Upper lobe of left lung (tissue), 4 donors: ENCODE measurements around the gene ZNF787.

Source experiments
- CTCF ChIP-seq, 6 experiments: fragments of 450-650 bp in 4 of 6; fragments of 200-600 bp in 2 of 6; sonication (generic) in 2 of 6; IDR thresholded peaks; one replicate each; pipeline ENCODE4 v1.5.1; 2016 to 2019; ENCODE audit warnings: antibody characterized with exemption in 6 of 6
- POLR2A ChIP-seq, 4 donors: fragments of 450-650 bp; IDR thresholded peaks; one replicate each; pipeline ENCODE4 v1.5.1; 2016 to 2017; ENCODE audit warnings: antibody characterized with exemption in 4 of 4, mild to moderate bottlenecking in 2 of 4
- POLR2AphosphoS5 ChIP-seq, 2 donors: sonication (generic); formaldehyde crosslinking; IDR thresholded peaks; one replicate each; pipeline ENCODE4 v1.5.1; 2017; ENCODE audit warnings: antibody characterized with exemption in 2 of 2

- no peak for TF ChIP-seq CTCF (IDR thresholded peaks at IDR 0.05)
- no peak for TF ChIP-seq POLR2A (IDR thresholded peaks at IDR 0.05)
- no peak for TF ChIP-seq POLR2AphosphoS5 (IDR thresholded peaks at IDR 0.05)
Observed at GRCh38 chr19:56153507-56153906, 32.4 kb upstream of the ZNF787 start.
